HFFc6 (cell line): ENCODE data around the gene RIPK4. TPM values are rescaled to one million over a fixed set of nuclear protein-coding genes. Genes with fewer than 3 reads are reported as not detected.
"Not testable (repeated sequence)": the region's sequence is repeated elsewhere in the genome, so short reads cannot be mapped to it uniquely, and the experiment has no call there.

Source experiments
- DNase-seq: peaks from one replicate; pipeline ENCODE4 v3.0.0-alpha.2; 2018
- H3K27ac Mint-ChIP-seq: 2 replicates; pipeline ENCODE4 v1.8.0; 2020; ENCODE audit warnings: mild to moderate bottlenecking, mixed read lengths
- H3K27me3 Mint-ChIP-seq: 2 replicates; pipeline ENCODE4 v1.8.0; 2021; ENCODE audit warnings: mild to moderate bottlenecking, moderate library complexity, mixed read lengths; ENCODE audit not compliant: insufficient read depth
- H3K36me3 Mint-ChIP-seq: 2 replicates; pipeline ENCODE4 v1.8.0; 2021; ENCODE audit warnings: low read depth, mixed read lengths
- H3K4me1 Mint-ChIP-seq: 2 replicates; pipeline ENCODE4 v1.8.0; 2020; ENCODE audit warnings: low read depth, mixed read lengths
- H3K4me3 Mint-ChIP-seq: 2 replicates; pipeline ENCODE4 v1.8.0; 2020; ENCODE audit warnings: mild to moderate bottlenecking, moderate library complexity, mixed read lengths
- H3K9me3 Mint-ChIP-seq: 2 replicates; pipeline ENCODE4 v1.8.0; 2020; ENCODE audit warnings: mild to moderate bottlenecking, mixed read lengths
- microRNA-seq: library from miRNA; unstranded; fragments of <30 nt; microRNA quantifications from one replicate; pipeline ENCODE4, GENCODE V29; 2019
- total RNA-seq, 6 experiments: library from RNA; stranded (reverse); fragmentation: NEBNext Ultra II Directional; extraction: Animal tissue kit (Norgen Biotek cat#: 25700); gene quantifications; 2 replicates in 1 of 6; 3 replicates in 5 of 6; pipeline ENCODE4 v1.2.3, GENCODE V29; 2021
- TF ChIP-seq, protein P1 (sequence below): fragments of 200-600 bp; sonication (generic); IDR thresholded peaks from 2 replicates; pipeline ENCODE4 v1.5.0; 2021; ENCODE audit warnings: antibody characterized with exemption, mild to moderate bottlenecking

RIPK4 gene
- total RNA-seq, 6 experiments from 2014 or later: 0.05 to 0.12 (median 0.07) TPM; not detected in 2

DNA sequence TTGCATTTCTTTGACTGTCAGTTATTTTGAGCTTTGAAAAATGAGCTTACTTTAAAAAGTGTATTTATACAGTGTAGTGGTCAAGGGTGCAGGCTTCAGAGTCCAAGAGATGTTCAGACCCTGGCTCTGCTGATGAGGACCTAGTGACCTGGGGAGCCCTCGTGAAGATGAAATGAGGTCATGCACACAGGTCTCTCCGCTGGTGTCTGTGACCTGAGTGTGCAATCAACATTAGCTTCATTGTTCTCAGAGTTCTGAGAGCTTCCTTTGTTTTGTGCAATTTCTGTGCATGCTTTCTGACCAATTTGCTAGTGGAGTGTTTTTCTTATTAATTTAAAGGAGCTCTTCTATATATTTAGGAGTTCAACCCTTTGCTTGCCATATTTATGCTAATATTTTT is 71.3 kb downstream of the RIPK4 start:
- Mint-ChIP-seq H3K9me3 (no peaks in the 10 kb centered on the region), H3K4me1 (no peaks in the 10 kb centered on the region), H3K27me3 (peaks cover 40% of the 10 kb centered on the region), H3K36me3 (no peaks in the 10 kb centered on the region), H3K27ac (no peak overlapping the region), H3K4me3 (no peak overlapping the region)
- TF ChIP-seq, protein P1, sequence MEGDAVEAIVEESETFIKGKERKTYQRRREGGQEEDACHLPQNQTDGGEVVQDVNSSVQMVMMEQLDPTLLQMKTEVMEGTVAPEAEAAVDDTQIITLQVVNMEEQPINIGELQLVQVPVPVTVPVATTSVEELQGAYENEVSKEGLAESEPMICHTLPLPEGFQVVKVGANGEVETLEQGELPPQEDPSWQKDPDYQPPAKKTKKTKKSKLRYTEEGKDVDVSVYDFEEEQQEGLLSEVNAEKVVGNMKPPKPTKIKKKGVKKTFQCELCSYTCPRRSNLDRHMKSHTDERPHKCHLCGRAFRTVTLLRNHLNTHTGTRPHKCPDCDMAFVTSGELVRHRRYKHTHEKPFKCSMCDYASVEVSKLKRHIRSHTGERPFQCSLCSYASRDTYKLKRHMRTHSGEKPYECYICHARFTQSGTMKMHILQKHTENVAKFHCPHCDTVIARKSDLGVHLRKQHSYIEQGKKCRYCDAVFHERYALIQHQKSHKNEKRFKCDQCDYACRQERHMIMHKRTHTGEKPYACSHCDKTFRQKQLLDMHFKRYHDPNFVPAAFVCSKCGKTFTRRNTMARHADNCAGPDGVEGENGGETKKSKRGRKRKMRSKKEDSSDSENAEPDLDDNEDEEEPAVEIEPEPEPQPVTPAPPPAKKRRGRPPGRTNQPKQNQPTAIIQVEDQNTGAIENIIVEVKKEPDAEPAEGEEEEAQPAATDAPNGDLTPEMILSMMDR: no peak
- no peak for DNase-seq

DNA sequence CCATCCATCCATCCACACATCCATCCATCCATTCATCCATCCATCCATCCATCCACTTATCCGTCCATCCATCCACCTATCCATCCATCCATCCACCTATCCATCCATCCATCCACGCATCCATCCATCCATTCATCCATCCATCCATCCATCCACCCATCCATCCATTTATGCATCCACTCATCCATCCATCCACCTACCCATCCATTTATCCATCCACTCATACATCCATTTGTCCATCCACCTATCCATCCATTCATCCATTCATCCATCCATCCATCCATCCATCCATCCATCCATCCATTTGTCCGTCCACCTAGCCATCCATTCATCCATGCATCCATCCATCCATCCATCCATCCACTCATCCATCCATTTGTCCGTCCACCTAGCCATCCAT is 72.8 kb downstream of the RIPK4 start:
- H3K27me3 Mint-ChIP-seq: peaks cover 35% of the 10 kb centered on the region
- not testable (repeated sequence) for H3K4me1 Mint-ChIP-seq, H3K36me3 Mint-ChIP-seq, H3K9me3 Mint-ChIP-seq, DNase-seq, H3K4me3 Mint-ChIP-seq, H3K27ac Mint-ChIP-seq

DNA sequence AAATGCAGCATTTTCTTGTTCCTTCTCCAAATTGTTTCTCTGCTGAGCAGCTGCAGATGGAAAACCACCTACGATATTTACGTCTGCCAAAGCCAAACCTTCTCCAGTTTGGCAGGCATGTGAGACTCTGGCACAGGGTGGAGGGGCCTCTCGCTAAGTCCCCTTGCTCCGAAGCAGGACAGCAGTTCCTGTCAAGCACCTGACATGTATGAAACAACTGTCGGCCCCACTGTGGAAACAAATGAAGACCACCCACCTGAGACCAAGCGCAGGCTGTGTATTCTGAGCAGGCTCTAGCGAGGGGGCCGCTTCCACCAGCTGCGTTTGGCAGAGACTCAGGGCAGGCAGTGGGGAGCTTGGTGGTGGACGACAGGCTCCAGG is 74.7 kb downstream of the RIPK4 start:
- no peak overlapping the region for H3K27ac Mint-ChIP-seq
- H3K4me3 Mint-ChIP-seq: no peak overlapping the region
- H3K4me1 Mint-ChIP-seq: peaks cover 9% of the 10 kb centered on the region; the same call in 1 of the 2 replicates
- TF ChIP-seq, protein P1: no peak
- H3K9me3 Mint-ChIP-seq: peaks cover 3% of the 10 kb centered on the region; the same call in 1 of the 2 replicates
- no peak for DNase-seq
- no peaks in the 10 kb centered on the region for H3K36me3 Mint-ChIP-seq
- H3K27me3 Mint-ChIP-seq: peaks cover 32% of the 10 kb centered on the region

DNA sequence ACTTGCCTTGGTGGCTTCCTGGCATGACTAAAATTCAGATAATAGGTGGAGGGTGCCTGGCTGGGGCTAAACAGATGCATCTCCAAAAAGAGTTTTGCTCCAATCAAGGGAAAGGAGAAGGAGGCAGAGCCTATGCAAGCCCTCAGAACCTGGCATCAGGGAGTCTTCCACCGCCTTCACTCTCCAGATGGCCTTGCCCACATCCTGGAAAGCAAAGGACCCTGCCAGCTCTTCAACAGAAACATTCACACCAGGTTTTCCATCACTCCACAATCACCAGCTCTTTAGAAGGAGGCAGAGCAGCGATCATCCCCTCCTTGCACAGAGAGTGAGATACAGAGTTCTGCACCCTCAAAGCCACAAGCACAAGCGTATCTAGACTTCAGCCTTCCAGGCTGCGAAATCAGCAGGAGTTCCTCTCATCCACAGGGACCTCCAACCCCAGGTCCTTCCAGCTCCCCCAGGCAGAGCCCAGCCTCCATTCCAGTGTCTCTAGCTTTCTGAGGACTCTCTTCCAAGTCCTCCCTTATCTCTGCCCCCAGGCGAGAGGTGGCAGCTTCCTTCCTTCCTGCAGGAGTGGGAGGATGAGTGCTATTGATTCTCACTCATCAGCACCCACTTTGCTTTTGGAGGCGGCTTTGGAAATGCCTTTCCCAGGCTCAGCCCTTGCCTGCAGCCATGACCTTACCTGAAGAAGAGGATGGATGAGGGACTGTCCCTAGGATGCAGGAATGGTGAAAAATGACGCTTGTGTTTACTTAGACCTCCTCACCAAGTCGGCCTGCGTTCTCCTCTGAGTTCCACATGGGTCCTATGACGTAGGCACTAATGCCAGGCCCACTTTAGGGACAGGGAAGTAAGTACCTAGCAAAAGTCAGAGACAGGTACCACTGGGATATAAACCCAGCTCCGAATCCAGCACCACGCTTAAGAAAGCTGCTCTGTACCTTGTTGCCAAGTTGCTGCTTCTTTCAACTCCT is 75.4 kb downstream of the RIPK4 start:
- H3K27me3 Mint-ChIP-seq: peaks cover 30% of the 10 kb centered on the region
- H3K36me3 Mint-ChIP-seq: no peaks in the 10 kb centered on the region
- no peak overlapping the region for H3K27ac Mint-ChIP-seq
- peaks cover 3% of the 10 kb centered on the region; the same call in 1 of the 2 replicates for H3K9me3 Mint-ChIP-seq
- TF ChIP-seq, protein P1: no peak
- peaks cover 9% of the 10 kb centered on the region; the same call in 1 of the 2 replicates for H3K4me1 Mint-ChIP-seq
- no peak overlapping the region for H3K4me3 Mint-ChIP-seq
- no peak for DNase-seq

Small RNAs within 50 kb of the gene (microRNA-seq; reads per million reads assigned to microRNA genes)
- not detected for gene MIR6814

Other genes starting within 250 kb of the RIPK4 start
- 1 to 10 TPM; 3.4 to 4.9 (median 4.0) TPM for gene PRDM15, start 112.3 kb upstream of the RIPK4 start, total RNA-seq
- gene C2CD2, start 187.0 kb upstream of the RIPK4 start, total RNA-seq: 10 to 100 TPM; 14.4 to 19.9 (median 17.2) TPM
- gene ZBTB21, start 243.3 kb upstream of the RIPK4 start, total RNA-seq: 10 to 100 TPM; 16.6 to 19.5 (median 18.9) TPM